ENCODE measurements around the gene HSPB7.

DNA sequence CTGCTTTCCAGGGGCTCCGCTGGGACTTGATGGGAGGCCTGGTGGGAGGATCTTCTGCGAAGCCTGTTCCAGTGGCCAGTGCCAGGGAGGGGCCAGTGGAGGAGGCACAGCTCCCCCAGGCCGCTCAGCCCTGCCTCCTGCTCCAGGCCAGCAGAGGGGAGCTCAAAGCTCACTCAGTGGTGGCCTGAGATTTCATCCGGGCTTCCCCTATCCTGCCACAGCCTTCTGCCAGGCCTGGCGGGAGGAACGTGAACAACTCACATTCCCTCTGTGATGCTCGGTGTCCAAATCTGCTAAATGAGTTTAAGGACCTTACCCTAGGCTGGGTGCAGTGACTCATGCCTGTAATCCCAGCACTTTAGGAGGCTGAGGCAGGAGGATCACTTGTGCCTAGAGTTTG lies 29.0 kb upstream of the HSPB7 start:
- peak in 1 of 4 donors; percentile 9 for TF ChIP-seq CTCF (IDR thresholded peaks at IDR 0.05)
- TF ChIP-seq POLR2A (IDR thresholded peaks at IDR 0.05) = no peak
